Liver (tissue), 3 donors: ENCODE measurements around the gene MYH14.

Experiments used
- ATF3 ChIP-seq: IDR thresholded peaks from 2 replicates; pipeline ENCODE4 v1.6.1; 2016; ENCODE audit warnings: antibody characterized with exemption
- CTCF ChIP-seq: fragments of 150-350 bp; IDR thresholded peaks from 2 replicates; pipeline ENCODE4 v1.5.1; 2017; ENCODE audit warnings: improper control_type of control experiment, low read depth, low read length; ENCODE audit not compliant: missing input control
- REST ChIP-seq: IDR thresholded peaks from 2 replicates; pipeline ENCODE4 v1.6.1; 2016; ENCODE audit warnings: antibody characterized with exemption, mild to moderate bottlenecking
- TAF1 ChIP-seq: conservative IDR thresholded peaks from 2 replicates; pipeline ENCODE4 v1.6.1; 2016; ENCODE audit warnings: antibody characterized with exemption, mild to moderate bottlenecking
- YY1 ChIP-seq: IDR thresholded peaks from 2 replicates; pipeline ENCODE4 v1.6.1; 2016; ENCODE audit warnings: antibody characterized with exemption, mild to moderate bottlenecking
- donor health status: healthy.
- donor health status: healthy.

DNA sequence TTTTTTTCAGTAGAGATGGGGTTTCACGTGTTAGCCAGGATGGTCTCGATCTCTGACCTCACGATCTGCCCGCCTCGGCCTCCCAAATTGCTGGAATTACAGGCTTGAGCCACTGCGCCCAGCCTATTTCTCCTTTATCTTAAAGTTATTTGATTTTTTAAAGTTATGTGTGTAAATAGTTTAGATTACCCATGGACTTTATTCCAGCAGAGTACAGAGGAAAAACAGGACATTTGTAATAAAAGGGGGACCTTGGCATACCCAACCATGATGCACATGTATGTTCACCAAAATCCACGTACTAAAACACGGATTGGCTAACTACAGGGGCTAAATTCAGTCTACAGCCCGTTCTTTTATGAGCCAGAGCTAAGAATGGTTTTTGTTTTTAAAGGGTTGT, 26.6 kb upstream of the MYH14 start:
- no peak for TF ChIP-seq CTCF
- TF ChIP-seq YY1: no peak
- TF ChIP-seq ATF3: no peak
- no peak for TF ChIP-seq REST
- TF ChIP-seq TAF1: no peak
